ENCODE results near the gene UVRAG.

- TF ChIP-seq CTCF (conservative IDR thresholded peaks at IDR 0.05; ENCODE audit: low read depth, low read length) (no peak), EZH2 (IDR thresholded peaks at IDR 0.05; ENCODE audit: low read length, unreplicated experiment) (no peak)
Observed at GRCh38 chr11:75767228-75767572, 47.8 kb upstream of the UVRAG start.

Data from PC-3 (cell line).